Activated T-helper 17 cell treated with anti-CD3 and anti-CD28 coated beads, Interleukin-2, amount 50 U/mL, for 72 hours (primary cell): Measurements from ENCODE around the gene MCEMP1. TPM values are rescaled to one million over a fixed set of nuclear protein-coding genes. Genes with fewer than 3 reads are reported as not detected.
"Not testable (repeated sequence)": the region's sequence is repeated elsewhere in the genome, so short reads cannot be mapped to it uniquely, and the experiment has no call there.

Experiments
- ATAC-seq: fragments of 150-1000 bp; cut with Tn5 transposase; replicated peaks from 2 replicates; pipeline ENCODE4 v1.10.0; 2021; ENCODE audit warnings: mild to moderate bottlenecking, moderate library complexity
- H3K27ac Mint-ChIP-seq: one replicate; pipeline ENCODE4 v1.8.0; 2022; ENCODE audit warnings: mixed read lengths
- H3K27me3 Mint-ChIP-seq: one replicate; pipeline ENCODE4 v1.8.0; 2022; ENCODE audit warnings: mixed read lengths
- H3K36me3 Mint-ChIP-seq: one replicate; pipeline ENCODE4 v1.8.0; 2022; ENCODE audit warnings: low read depth, mild to moderate bottlenecking, mixed read lengths
- H3K4me1 Mint-ChIP-seq: one replicate; pipeline ENCODE4 v1.8.0; 2022; ENCODE audit warnings: mixed read lengths
- H3K4me3 Mint-ChIP-seq: one replicate; pipeline ENCODE4 v1.8.0; 2022; ENCODE audit warnings: mild to moderate bottlenecking, mixed read lengths
- H3K9me3 Mint-ChIP-seq: one replicate; pipeline ENCODE4 v1.8.0; 2022; ENCODE audit warnings: mixed read lengths
- total RNA-seq, 2 donors: library from RNA; stranded (reverse); gene quantifications; one replicate each; pipeline ENCODE4 v1.2.3, GENCODE V29; 2022

The MCEMP1 gene
- total RNA-seq, 2 donors from 2014 or later, result not detected

GRCh38 chr19:7639863-7640348 lies 37.0 kb upstream of the MCEMP1 start:
- no peak overlapping the region for H3K4me3 Mint-ChIP-seq
- no peak overlapping the region for H3K27ac Mint-ChIP-seq
- no peaks in the 10 kb centered on the region for H3K9me3 Mint-ChIP-seq
- no peaks in the 10 kb centered on the region for H3K27me3 Mint-ChIP-seq
- no peak for ATAC-seq
- peaks cover 30% of the 10 kb centered on the region for H3K36me3 Mint-ChIP-seq
- H3K4me1 Mint-ChIP-seq, result peaks cover 11% of the 10 kb centered on the region

- Mint-ChIP-seq H3K27ac (no peak overlapping the region), H3K36me3 (peaks cover 34% of the 10 kb centered on the region), H3K9me3 (no peaks in the 10 kb centered on the region), H3K27me3 (no peaks in the 10 kb centered on the region), H3K4me1 (peaks cover 11% of the 10 kb centered on the region), H3K4me3 (no peak overlapping the region)
- no peak for ATAC-seq
These were observed 36.1 kb upstream of the MCEMP1 start for GRCh38 chr19:7640803-7641202.

- H3K27ac Mint-ChIP-seq, result no peak overlapping the region
- H3K4me1 Mint-ChIP-seq, result peaks cover 11% of the 10 kb centered on the region
- H3K9me3 Mint-ChIP-seq, result no peaks in the 10 kb centered on the region
- H3K27me3 Mint-ChIP-seq, result no peaks in the 10 kb centered on the region
- peaks cover 37% of the 10 kb centered on the region for H3K36me3 Mint-ChIP-seq
- ATAC-seq, result no peak
- H3K4me3 Mint-ChIP-seq, result no peak overlapping the region
These were observed 35.3 kb upstream of the MCEMP1 start for GRCh38 chr19:7641290-7642276.

- H3K36me3 Mint-ChIP-seq, result peaks cover 37% of the 10 kb centered on the region
- H3K27ac Mint-ChIP-seq, result no peak overlapping the region
- no peak overlapping the region for H3K4me3 Mint-ChIP-seq
- peaks cover 11% of the 10 kb centered on the region for H3K4me1 Mint-ChIP-seq
- no peak for ATAC-seq
- H3K9me3 Mint-ChIP-seq, result no peaks in the 10 kb centered on the region
- H3K27me3 Mint-ChIP-seq, result no peaks in the 10 kb centered on the region
These were observed 34.4 kb upstream of the MCEMP1 start for GRCh38 chr19:7642295-7643030.

- Mint-ChIP-seq H3K27ac (no peak overlapping the region), H3K27me3 (no peaks in the 10 kb centered on the region), H3K4me3 (no peak overlapping the region), H3K4me1 (peaks cover 11% of the 10 kb centered on the region), H3K36me3 (peaks cover 32% of the 10 kb centered on the region), H3K9me3 (no peaks in the 10 kb centered on the region)
- no peak for ATAC-seq
These were observed 33.9 kb upstream of the MCEMP1 start for GRCh38 chr19:7643031-7643415.

GRCh38 chr19:7643629-7644549 lies 33.0 kb upstream of the MCEMP1 start:
- not testable (repeated sequence) for H3K4me3 Mint-ChIP-seq, H3K27me3 Mint-ChIP-seq, H3K27ac Mint-ChIP-seq, H3K9me3 Mint-ChIP-seq
- peaks cover 30% of the 10 kb centered on the region for H3K36me3 Mint-ChIP-seq
- ATAC-seq, result peak; percentile 45
- peaks cover 11% of the 10 kb centered on the region for H3K4me1 Mint-ChIP-seq

- Mint-ChIP-seq H3K9me3 (no peaks in the 10 kb centered on the region), H3K36me3 (peaks cover 23% of the 10 kb centered on the region), H3K4me1 (peaks cover 9% of the 10 kb centered on the region), H3K27ac (no peak overlapping the region), H3K4me3 (no peak overlapping the region), H3K27me3 (no peaks in the 10 kb centered on the region)
- ATAC-seq, result no peak
These were observed 32.4 kb upstream of the MCEMP1 start for GRCh38 chr19:7644550-7644877.

GRCh38 chr19:7645163-7645562 lies 31.7 kb upstream of the MCEMP1 start:
- Mint-ChIP-seq H3K9me3 (no peaks in the 10 kb centered on the region), H3K27me3 (no peaks in the 10 kb centered on the region), H3K4me3 (no peak overlapping the region), H3K27ac (no peak overlapping the region), H3K36me3 (peaks cover 17% of the 10 kb centered on the region), H3K4me1 (peaks cover 3% of the 10 kb centered on the region)
- ATAC-seq, result no peak

GRCh38 chr19:7645656-7646425 lies 31.0 kb upstream of the MCEMP1 start:
- no peaks in the 10 kb centered on the region for H3K4me1 Mint-ChIP-seq
- ATAC-seq, result no peak
- H3K27me3 Mint-ChIP-seq, result no peaks in the 10 kb centered on the region
- H3K27ac Mint-ChIP-seq, result no peak overlapping the region
- H3K36me3 Mint-ChIP-seq, result peaks cover 14% of the 10 kb centered on the region
- no peak overlapping the region for H3K4me3 Mint-ChIP-seq
- no peaks in the 10 kb centered on the region for H3K9me3 Mint-ChIP-seq

- no peak overlapping the region for H3K27ac Mint-ChIP-seq
- no peaks in the 10 kb centered on the region for H3K9me3 Mint-ChIP-seq
- no peaks in the 10 kb centered on the region for H3K4me1 Mint-ChIP-seq
- no peak overlapping the region for H3K4me3 Mint-ChIP-seq
- ATAC-seq, result no peak
- H3K27me3 Mint-ChIP-seq, result no peaks in the 10 kb centered on the region
- peaks cover 14% of the 10 kb centered on the region for H3K36me3 Mint-ChIP-seq
These were observed 30.5 kb upstream of the MCEMP1 start for GRCh38 chr19:7646426-7646700.

GRCh38 chr19:7647156-7647555 lies 29.7 kb upstream of the MCEMP1 start:
- ATAC-seq, result no peak
- H3K4me1 Mint-ChIP-seq, result peaks cover under 1% of the 10 kb centered on the region
- no peaks in the 10 kb centered on the region for H3K27me3 Mint-ChIP-seq
- no peaks in the 10 kb centered on the region for H3K9me3 Mint-ChIP-seq
- H3K36me3 Mint-ChIP-seq, result peaks cover 14% of the 10 kb centered on the region
- H3K27ac Mint-ChIP-seq, result no peak overlapping the region
- no peak overlapping the region for H3K4me3 Mint-ChIP-seq

- Mint-ChIP-seq H3K9me3 (no peaks in the 10 kb centered on the region), H3K4me3 (no peak overlapping the region), H3K36me3 (peaks cover 7% of the 10 kb centered on the region), H3K27ac (no peak overlapping the region), H3K4me1 (peaks cover 11% of the 10 kb centered on the region), H3K27me3 (no peaks in the 10 kb centered on the region)
- no peak for ATAC-seq
These were observed 28.4 kb upstream of the MCEMP1 start for GRCh38 chr19:7648265-7649014.

- no peak for ATAC-seq
- H3K4me1 Mint-ChIP-seq, result peaks cover 11% of the 10 kb centered on the region
- no peaks in the 10 kb centered on the region for H3K9me3 Mint-ChIP-seq
- H3K27me3 Mint-ChIP-seq, result no peaks in the 10 kb centered on the region
- no peak overlapping the region for H3K4me3 Mint-ChIP-seq
- peaks cover 7% of the 10 kb centered on the region for H3K36me3 Mint-ChIP-seq
- no peak overlapping the region for H3K27ac Mint-ChIP-seq
These were observed 26.7 kb upstream of the MCEMP1 start for GRCh38 chr19:7650148-7650547.
